Fibroblast of villous mesenchyme (primary cell): ENCODE measurements around the gene MISP. TPM values are rescaled to one million over a fixed set of nuclear protein-coding genes. Genes with fewer than 3 reads are reported as not detected.

Source experiments
- DNase-seq: peaks from one replicate; pipeline ENCODE4 v3.0.0-alpha.2; 2010; ENCODE audit warnings: low read depth
- H3K4me3 ChIP-seq: 2 replicates; pipeline ENCODE4 v1.5.1; 2011; ENCODE audit warnings: low read depth, mild to moderate bottlenecking, low read length
- CTCF ChIP-seq: IDR thresholded peaks from 2 replicates; pipeline ENCODE4 v1.5.1; 2012; ENCODE audit warnings: low read depth, mild to moderate bottlenecking, low read length; ENCODE audit not compliant: insufficient read depth
- total RNA-seq: library from RNA; depleted of rRNA; stranded (reverse); fragments of >200 nt; gene quantifications from 2 replicates; pipeline ENCODE4 v1.2.3, GENCODE V29; 2012

The MISP gene
- total RNA-seq, 1 donor, result 0.43 TPM

- no peak for DNase-seq
- H3K4me3 ChIP-seq, result no peak overlapping the region
- TF ChIP-seq CTCF, result no peak
These were observed 5.3 kb downstream of the MISP start for GRCh38 chr19:756236-756635.

GRCh38 chr19:756821-757688 lies 6.1 kb downstream of the MISP start:
- no peak for TF ChIP-seq CTCF
- no peak overlapping the region for H3K4me3 ChIP-seq
- DNase-seq, result no peak

- H3K4me3 ChIP-seq, result no peak overlapping the region
- TF ChIP-seq CTCF, result no peak
- no peak for DNase-seq
These were observed 7.1 kb downstream of the MISP start for GRCh38 chr19:757811-758668.

- DNase-seq, result no peak
- H3K4me3 ChIP-seq, result no peak overlapping the region
- TF ChIP-seq CTCF, result no peak
These were observed 12.3 kb downstream of the MISP start for GRCh38 chr19:763181-763580.

GRCh38 chr19:763869-764268 lies 13.0 kb downstream of the MISP start:
- no peak for DNase-seq
- no peak overlapping the region for H3K4me3 ChIP-seq
- TF ChIP-seq CTCF, result no peak

GRCh38 chr19:764301-764700 lies 13.4 kb downstream of the MISP start:
- TF ChIP-seq CTCF, result no peak
- H3K4me3 ChIP-seq, result no peak overlapping the region
- no peak for DNase-seq
